Measurements from ENCODE around the gene CAD. TPM values are rescaled to one million over a fixed set of nuclear protein-coding genes. Genes with fewer than 3 reads are reported as not detected.

The CAD gene
- total RNA-seq, 4 donors from 2014 or later, result 2.7 to 10.2 (median 7.1) TPM

DNA sequence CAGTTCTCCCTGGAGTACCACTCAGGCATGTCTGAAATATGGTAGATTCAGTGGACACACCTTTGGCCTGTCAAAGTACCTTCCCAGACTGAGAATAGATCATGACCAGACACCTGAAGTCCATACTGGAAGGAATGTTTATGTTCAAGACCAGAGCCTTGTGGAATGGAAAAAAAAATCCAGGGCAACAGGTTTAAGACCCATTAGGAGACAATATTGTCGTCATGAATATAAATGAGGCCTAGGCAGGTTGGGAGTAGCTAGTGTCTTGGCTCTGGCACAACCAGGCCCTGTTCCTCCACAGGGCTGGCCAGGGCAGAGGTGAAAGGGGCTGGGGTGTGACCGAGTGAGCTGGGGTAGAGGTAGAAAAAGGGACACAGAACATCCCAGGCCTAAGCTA is 18.5 kb upstream of the CAD start:
- no peak for TF ChIP-seq POLR2A (IDR thresholded peaks at IDR 0.05)
- no peak for TF ChIP-seq CTCF (IDR thresholded peaks at IDR 0.05 in 4 of 5, conservative IDR thresholded peaks at IDR 0.05 in 1 of 5)
- no peak for ATAC-seq
- in situ Hi-C loops (cut with MboI; ENCODE audit: low sequenced_read_pairs in 4 of 4) (loop anchor here in 2 of 4 donors (10.0 to 25.0 kb wide), 2 partner anchors 94 to 236 kb away; partner anchors contain the start of gene MAPRE3 (in 1 of the 2)), intact Hi-C loops (cut with DNase I; ENCODE audit: low total_unique reads) (no loop called here)
- peaks cover 0 to 33% of the 10 kb centered on the region in 2 donors for H3K36me3 ChIP-seq
- DNase-seq, result no peak
- H3K4me3 ChIP-seq, result no peak overlapping the region
- H3K27me3 ChIP-seq, result no peaks in the 10 kb centered on the region
- no peak overlapping the region for H3K27ac ChIP-seq
- no peaks in the 10 kb centered on the region for H3K9me3 ChIP-seq
- no peaks in the 10 kb centered on the region for H3K4me1 ChIP-seq

DNA sequence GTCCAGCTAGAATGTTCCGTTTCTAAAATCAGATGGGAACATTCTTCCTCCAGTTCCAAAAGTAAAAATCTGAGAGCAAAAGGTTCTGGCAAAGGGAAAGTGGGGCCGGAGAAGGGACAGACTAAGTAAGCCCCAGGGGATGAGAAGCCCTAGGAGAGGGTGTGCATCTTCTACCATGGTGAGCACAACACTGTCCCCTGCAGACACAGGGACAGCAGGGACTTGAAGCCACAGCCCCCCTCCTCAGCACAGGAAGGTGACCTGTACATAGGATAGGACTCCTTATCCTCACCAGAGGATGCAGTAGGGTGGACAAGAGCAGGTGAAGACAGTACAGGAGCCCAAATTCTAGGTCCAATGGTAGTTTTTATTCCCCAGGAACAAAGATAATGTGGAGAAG is 17.9 kb upstream of the CAD start:
- Histone ChIP-seq H3K27me3 (no peaks in the 10 kb centered on the region), H3K9me3 (no peaks in the 10 kb centered on the region), H3K36me3 (peaks cover 0 to 40% of the 10 kb centered on the region in 2 donors), H3K4me3 (no peak overlapping the region), H3K4me1 (no peaks in the 10 kb centered on the region), H3K27ac (no peak overlapping the region)
- ATAC-seq, result no peak
- in situ Hi-C loops (cut with MboI; ENCODE audit: low sequenced_read_pairs in 4 of 4) (loop anchor here in 2 of 4 donors (10.0 to 25.0 kb wide), 2 partner anchors 94 to 237 kb away; partner anchors contain the start of gene MAPRE3 (in 1 of the 2)), intact Hi-C loops (cut with DNase I; ENCODE audit: low total_unique reads) (no loop called here)
- DNase-seq, result no peak
- no peak for TF ChIP-seq CTCF (IDR thresholded peaks at IDR 0.05 in 4 of 5, conservative IDR thresholded peaks at IDR 0.05 in 1 of 5)
- no peak for TF ChIP-seq POLR2A (IDR thresholded peaks at IDR 0.05)

- no peak for TF ChIP-seq CTCF (IDR thresholded peaks at IDR 0.05 in 4 of 5, conservative IDR thresholded peaks at IDR 0.05 in 1 of 5)
- TF ChIP-seq POLR2A (IDR thresholded peaks at IDR 0.05), result no peak
- Histone ChIP-seq H3K36me3 (peaks cover 0 to 64% of the 10 kb centered on the region in 2 donors), H3K27me3 (no peaks in the 10 kb centered on the region), H3K27ac (no peak overlapping the region), H3K4me3 (no peak overlapping the region), H3K4me1 (no peaks in the 10 kb centered on the region), H3K9me3 (no peaks in the 10 kb centered on the region)
- ATAC-seq (no peak), DNase-seq (no peak)
- in situ Hi-C loops (cut with MboI; ENCODE audit: low sequenced_read_pairs in 4 of 4) (loop anchor here in 1 of 4 donors (25.0 kb wide), 1 partner anchor 239 kb away; the partner anchor contains the start of gene MAPRE3), intact Hi-C loops (cut with DNase I; ENCODE audit: low total_unique reads) (no loop called here)
Measured at GRCh38 chr2:27201675-27202074, 15.5 kb upstream of the CAD start.

DNA sequence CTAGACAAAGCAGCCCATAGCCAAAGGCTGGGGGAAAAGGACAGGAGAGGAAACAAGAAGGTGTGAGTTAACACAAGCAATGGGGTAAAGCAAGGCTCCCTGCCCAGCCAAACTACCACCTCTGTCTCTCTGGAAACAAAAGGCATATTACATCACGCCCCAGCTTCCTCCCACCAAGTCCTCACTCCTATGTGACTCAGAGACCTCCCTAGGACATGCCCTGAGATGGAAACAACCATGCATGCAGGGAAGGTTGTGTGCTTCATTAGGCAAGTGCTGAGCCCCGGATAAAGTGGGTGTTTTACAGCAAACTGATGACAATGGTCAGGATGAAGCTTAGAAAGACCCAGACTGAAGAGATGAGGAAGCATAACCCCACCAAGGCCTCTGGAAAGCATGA is 14.3 kb upstream of the CAD start:
- H3K36me3 ChIP-seq, result peaks cover 0 to 74% of the 10 kb centered on the region in 2 donors
- intact Hi-C loops (cut with DNase I; ENCODE audit: low total_unique reads), result no loop called here

More for the DNA sequence above, 14.3 kb upstream of the CAD start:
- Histone ChIP-seq H3K4me3 (no peak overlapping the region), H3K4me1 (no peaks in the 10 kb centered on the region), H3K27ac (no peak overlapping the region), H3K27me3 (no peaks in the 10 kb centered on the region), H3K9me3 (no peaks in the 10 kb centered on the region)
- DNase-seq, result no peak
- no peak for TF ChIP-seq POLR2A (IDR thresholded peaks at IDR 0.05)
- TF ChIP-seq CTCF (IDR thresholded peaks at IDR 0.05 in 4 of 5, conservative IDR thresholded peaks at IDR 0.05 in 1 of 5), result no peak
- ATAC-seq, result no peak
- in situ Hi-C loops (cut with MboI; ENCODE audit: low sequenced_read_pairs in 4 of 4), result loop anchor here in 1 of 4 donors (25.0 kb wide), 1 partner anchor 241 kb away; the partner anchor contains the start of gene MAPRE3
